ENCODE results near the gene COX10.
A peak's percentile ranks its signal among the peaks of the same experiment; 100 is the strongest.

The COX10 gene

DNA sequence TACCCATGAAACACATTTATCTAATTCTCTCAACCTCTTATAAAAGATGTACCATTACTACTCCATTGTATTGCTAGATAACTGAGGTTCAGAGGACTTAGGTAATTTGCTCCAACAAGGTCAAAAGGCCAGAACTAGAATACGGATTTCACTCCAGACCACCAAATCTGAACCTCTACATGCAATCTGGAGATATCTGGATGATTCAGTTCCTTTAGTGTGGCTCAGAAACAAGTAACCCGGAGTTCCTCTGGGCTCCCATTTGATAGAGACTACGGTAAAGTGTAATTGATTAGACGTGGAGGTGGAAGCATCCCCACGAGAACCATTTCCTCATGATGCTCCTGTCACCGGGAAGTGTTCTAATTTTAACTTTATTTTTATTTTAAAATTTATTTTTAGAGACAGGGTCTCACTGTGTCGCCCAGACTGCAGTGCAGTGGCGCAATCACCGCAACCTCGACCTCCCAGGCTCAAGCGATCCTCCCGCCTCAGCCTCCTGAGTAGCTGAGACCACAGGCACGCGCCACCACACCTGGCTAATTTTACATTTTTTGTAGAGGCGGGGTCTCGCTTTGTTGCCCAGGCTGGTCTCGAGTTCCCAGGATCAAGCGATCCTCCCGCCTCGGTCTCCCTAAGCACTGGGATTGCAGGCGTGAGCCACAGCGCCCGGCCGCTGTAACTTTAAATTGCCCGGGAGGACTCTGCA lies 608 bp upstream of the COX10 start:
- DNase-seq (ENCODE audit: low read depth), result no peak
- no peak for TF ChIP-seq CTCF (IDR thresholded peaks at IDR 0.05; ENCODE audit: control insufficient read depth, insufficient read depth, low read depth, low read length, missing control alignments)
- peak overlapping the region; percentile 86 for H3K4me3 ChIP-seq (ENCODE audit: control insufficient read depth, low read depth, low read length)

GRCh38 chr17:14070344-14070984 lies 1.2 kb downstream of the COX10 start:
- DNase-seq (ENCODE audit: low read depth), result no peak
- TF ChIP-seq CTCF (IDR thresholded peaks at IDR 0.05; ENCODE audit: control insufficient read depth, insufficient read depth, low read depth, low read length, missing control alignments), result no peak
- no peak overlapping the region for H3K4me3 ChIP-seq (ENCODE audit: control insufficient read depth, low read depth, low read length)

DNA sequence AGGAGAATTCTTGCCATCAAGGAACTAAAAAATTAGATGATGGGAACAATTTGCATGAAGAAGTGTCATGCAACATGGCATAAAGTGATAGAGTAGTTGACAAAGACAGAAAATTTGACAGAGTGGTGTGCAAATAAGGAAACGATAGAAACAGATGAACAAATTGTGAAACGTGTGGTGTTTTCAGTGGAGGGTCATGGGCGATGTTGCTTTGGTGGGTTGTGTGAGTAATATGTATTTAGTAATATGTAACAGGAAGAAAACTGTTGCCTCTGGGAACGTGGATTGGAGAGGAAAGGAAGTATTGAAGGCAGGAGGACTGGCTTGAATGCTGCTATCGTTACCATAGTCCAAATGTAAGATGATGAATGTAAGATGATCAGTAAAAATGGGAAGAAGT lies 3.6 kb downstream of the COX10 start:
- no peak overlapping the region for H3K4me3 ChIP-seq (ENCODE audit: control insufficient read depth, low read depth, low read length)
- DNase-seq (ENCODE audit: low read depth), result no peak
- TF ChIP-seq CTCF (IDR thresholded peaks at IDR 0.05; ENCODE audit: control insufficient read depth, insufficient read depth, low read depth, low read length, missing control alignments), result no peak

DNA sequence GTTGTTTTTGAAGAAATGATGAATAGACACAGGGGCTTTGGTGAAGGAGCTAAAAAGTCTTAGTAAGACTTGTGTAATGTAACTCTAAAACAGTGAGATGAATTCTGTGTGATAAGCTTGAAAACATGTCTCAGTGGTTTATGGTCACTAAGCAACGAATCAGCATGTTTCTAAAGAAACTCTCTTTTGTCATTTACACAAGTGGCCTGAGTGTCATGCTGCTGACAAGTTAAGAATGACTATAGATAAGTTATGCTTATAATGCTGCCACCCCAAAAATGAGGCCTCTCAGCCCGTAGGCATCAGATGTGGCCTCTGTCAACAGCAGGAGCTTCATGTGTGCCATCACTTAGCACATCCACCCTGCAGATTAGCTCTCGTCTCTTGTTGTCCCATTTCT lies 8.7 kb downstream of the COX10 start:
- no peak for DNase-seq (ENCODE audit: low read depth)
- no peak overlapping the region for H3K4me3 ChIP-seq (ENCODE audit: control insufficient read depth, low read depth, low read length)
- TF ChIP-seq CTCF (IDR thresholded peaks at IDR 0.05; ENCODE audit: control insufficient read depth, insufficient read depth, low read depth, low read length, missing control alignments), result no peak

- no peak overlapping the region for H3K4me3 ChIP-seq (ENCODE audit: control insufficient read depth, low read depth, low read length)
- no peak for TF ChIP-seq CTCF (IDR thresholded peaks at IDR 0.05; ENCODE audit: control insufficient read depth, insufficient read depth, low read depth, low read length, missing control alignments)
- no peak for DNase-seq (ENCODE audit: low read depth)
Observed at GRCh38 chr17:14080847-14081251, 11.5 kb downstream of the COX10 start.

DNA sequence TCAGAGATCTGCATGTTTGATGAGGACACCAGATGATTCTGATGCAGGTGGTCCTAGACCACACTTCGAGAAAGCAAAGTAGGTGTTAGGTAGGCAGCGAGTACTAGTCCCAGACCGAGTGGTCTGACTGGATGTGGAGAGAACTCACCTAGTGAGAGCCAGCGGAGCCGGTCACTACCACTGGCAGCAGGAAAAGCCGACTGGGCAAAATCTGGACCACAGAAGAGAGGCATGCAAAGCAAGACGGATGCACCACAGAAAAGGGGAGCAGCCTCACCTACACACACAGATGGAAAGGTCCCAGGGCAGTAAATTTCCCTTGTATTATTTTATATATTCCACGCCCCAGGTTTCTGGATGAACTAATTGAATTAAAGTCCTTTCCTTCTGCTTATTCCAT lies 13.5 kb downstream of the COX10 start:
- H3K4me3 ChIP-seq (ENCODE audit: control insufficient read depth, low read depth, low read length), result no peak overlapping the region
- DNase-seq (ENCODE audit: low read depth), result no peak
- no peak for TF ChIP-seq CTCF (IDR thresholded peaks at IDR 0.05; ENCODE audit: control insufficient read depth, insufficient read depth, low read depth, low read length, missing control alignments)

All from AG09309 (cell line).